Measurements from ENCODE around the gene FLACC1. TPM values are rescaled to one million over a fixed set of nuclear protein-coding genes. Genes with fewer than 3 reads are reported as not detected.
A peak's percentile ranks its signal among the peaks of the same experiment; 100 is the strongest.

The FLACC1 gene
- total RNA-seq, 1 donor from 2014 or later: 1.1 TPM

GRCh38 chr2:201276511-201276910 is 80.6 kb downstream of the FLACC1 start:
- no peak for DNase-seq (ENCODE audit: low spot score)
- Mint-ChIP-seq H3K36me3 (ENCODE audit: low read depth, unreplicated experiment) (peaks cover 3% of the 10 kb centered on the region), H3K27ac (ENCODE audit: unreplicated experiment) (no peak overlapping the region), H3K27me3 (ENCODE audit: unreplicated experiment) (peaks cover 2% of the 10 kb centered on the region), H3K4me1 (ENCODE audit: unreplicated experiment) (peaks cover 14% of the 10 kb centered on the region), H3K9me3 (ENCODE audit: unreplicated experiment) (no peaks in the 10 kb centered on the region), H3K4me3 (ENCODE audit: unreplicated experiment) (no peak overlapping the region)
- TF ChIP-seq CTCF (IDR thresholded peaks at IDR 0.05; ENCODE audit: unreplicated experiment): no peak

GRCh38 chr2:201275990-201276389 is 81.2 kb downstream of the FLACC1 start:
- Mint-ChIP-seq H3K4me1 (ENCODE audit: unreplicated experiment) (peaks cover 14% of the 10 kb centered on the region), H3K27me3 (ENCODE audit: unreplicated experiment) (peaks cover 2% of the 10 kb centered on the region), H3K4me3 (ENCODE audit: unreplicated experiment) (no peak overlapping the region), H3K36me3 (ENCODE audit: low read depth, unreplicated experiment) (peaks cover 3% of the 10 kb centered on the region), H3K9me3 (ENCODE audit: unreplicated experiment) (no peaks in the 10 kb centered on the region), H3K27ac (ENCODE audit: unreplicated experiment) (no peak overlapping the region)
- no peak for DNase-seq (ENCODE audit: low spot score)
- peak; percentile 30 for TF ChIP-seq CTCF (IDR thresholded peaks at IDR 0.05; ENCODE audit: unreplicated experiment)

- Mint-ChIP-seq H3K36me3 (ENCODE audit: low read depth, unreplicated experiment) (peaks cover 3% of the 10 kb centered on the region), H3K4me3 (ENCODE audit: unreplicated experiment) (no peak overlapping the region), H3K27ac (ENCODE audit: unreplicated experiment) (no peak overlapping the region), H3K27me3 (ENCODE audit: unreplicated experiment) (peaks cover 2% of the 10 kb centered on the region), H3K4me1 (ENCODE audit: unreplicated experiment) (peaks cover 8% of the 10 kb centered on the region), H3K9me3 (ENCODE audit: unreplicated experiment) (no peaks in the 10 kb centered on the region)
- no peak for DNase-seq (ENCODE audit: low spot score)
- no peak for TF ChIP-seq CTCF (IDR thresholded peaks at IDR 0.05; ENCODE audit: unreplicated experiment)
Measured at GRCh38 chr2:201275069-201275468, 82.1 kb downstream of the FLACC1 start.

- Mint-ChIP-seq H3K27ac (ENCODE audit: unreplicated experiment) (no peak overlapping the region), H3K27me3 (ENCODE audit: unreplicated experiment) (peaks cover 2% of the 10 kb centered on the region), H3K4me1 (ENCODE audit: unreplicated experiment) (no peaks in the 10 kb centered on the region), H3K4me3 (ENCODE audit: unreplicated experiment) (no peak overlapping the region), H3K36me3 (ENCODE audit: low read depth, unreplicated experiment) (peaks cover 3% of the 10 kb centered on the region), H3K9me3 (ENCODE audit: unreplicated experiment) (no peaks in the 10 kb centered on the region)
- TF ChIP-seq CTCF (IDR thresholded peaks at IDR 0.05; ENCODE audit: unreplicated experiment): no peak
- no peak for DNase-seq (ENCODE audit: low spot score)
Measured at GRCh38 chr2:201273330-201273983, 83.7 kb downstream of the FLACC1 start.

GRCh38 chr2:201271917-201272316 is 85.2 kb downstream of the FLACC1 start:
- peaks cover 2% of the 10 kb centered on the region for H3K27me3 Mint-ChIP-seq (ENCODE audit: unreplicated experiment)
- DNase-seq (ENCODE audit: low spot score): no peak
- H3K4me1 Mint-ChIP-seq (ENCODE audit: unreplicated experiment): no peaks in the 10 kb centered on the region
- H3K4me3 Mint-ChIP-seq (ENCODE audit: unreplicated experiment): no peak overlapping the region
- no peak overlapping the region for H3K27ac Mint-ChIP-seq (ENCODE audit: unreplicated experiment)
- no peaks in the 10 kb centered on the region for H3K9me3 Mint-ChIP-seq (ENCODE audit: unreplicated experiment)
- TF ChIP-seq CTCF (IDR thresholded peaks at IDR 0.05; ENCODE audit: unreplicated experiment): no peak
- H3K36me3 Mint-ChIP-seq (ENCODE audit: low read depth, unreplicated experiment): peaks cover 3% of the 10 kb centered on the region
